ENCODE data around the gene LHX3.

LHX3 gene

GRCh38 chr9:136191099-136191959, 13.6 kb downstream of the LHX3 start:
- DNase-seq = no peak

GRCh38 chr9:136190656-136191055, 14.3 kb downstream of the LHX3 start:
- DNase-seq = no peak

GRCh38 chr9:136190237-136190601, 14.7 kb downstream of the LHX3 start:
- DNase-seq = no peak

GRCh38 chr9:136189394-136190236, 15.3 kb downstream of the LHX3 start:
- no peak for DNase-seq

- DNase-seq = no peak
Measured at GRCh38 chr9:136187683-136188586, 17.0 kb downstream of the LHX3 start.

- no peak for DNase-seq
Measured at GRCh38 chr9:136187197-136187596, 17.7 kb downstream of the LHX3 start.

GRCh38 chr9:136186386-136186785, 18.5 kb downstream of the LHX3 start:
- DNase-seq = no peak

GRCh38 chr9:136185596-136186366, 19.1 kb downstream of the LHX3 start:
- no peak for DNase-seq

GRCh38 chr9:136185066-136185465, 19.9 kb downstream of the LHX3 start:
- DNase-seq = no peak

GRCh38 chr9:136182850-136183422, 22.0 kb downstream of the LHX3 start:
- no peak for DNase-seq

- DNase-seq = no peak
Measured at GRCh38 chr9:136182420-136182787, 22.5 kb downstream of the LHX3 start.

- no peak for DNase-seq
Measured at GRCh38 chr9:136181784-136182419, 23.0 kb downstream of the LHX3 start.

GRCh38 chr9:136180586-136180985, 24.3 kb downstream of the LHX3 start:
- DNase-seq = no peak

GRCh38 chr9:136179761-136180160, 25.2 kb downstream of the LHX3 start:
- DNase-seq = no peak

- DNase-seq = no peak
Measured at GRCh38 chr9:136179101-136179616, 25.8 kb downstream of the LHX3 start.

- no peak for DNase-seq
Measured at GRCh38 chr9:136178773-136179075, 26.2 kb downstream of the LHX3 start.

GRCh38 chr9:136178061-136178772, 26.7 kb downstream of the LHX3 start:
- no peak for DNase-seq

GRCh38 chr9:136177224-136177623, 27.7 kb downstream of the LHX3 start:
- DNase-seq = no peak

GRCh38 chr9:136175616-136176197, 29.2 kb downstream of the LHX3 start:
- DNase-seq = no peak
